H9 (cell line): ENCODE results near the gene DPRX. TPM values are rescaled to one million over a fixed set of nuclear protein-coding genes. Genes with fewer than 3 reads are reported as not detected.
A peak's percentile ranks its signal among the peaks of the same experiment; 100 is the strongest.

Experiments
- DNase-seq: peaks from one replicate; pipeline ENCODE4 v3.0.0-alpha.2; 2017
- H2AFZ ChIP-seq: one replicate; pipeline ENCODE4 v1.6.1; 2013; ENCODE audit warnings: mild to moderate bottlenecking, low read length, control low read depth, moderate library complexity
- H2AK5ac ChIP-seq: 2 replicates; pipeline ENCODE4 v1.6.1; 2013; ENCODE audit warnings: low read length, control low read depth, mixed read lengths; ENCODE audit not compliant: insufficient read length
- H2BK120ac ChIP-seq: one replicate; pipeline ENCODE4 v1.6.1; 2013; ENCODE audit warnings: low read depth, mild to moderate bottlenecking, low read length, control low read depth, inconsistent platforms; ENCODE audit not compliant: poor library complexity, severe bottlenecking
- H2BK12ac ChIP-seq: 2 replicates; pipeline ENCODE4 v1.6.1; 2013; ENCODE audit warnings: low read length, control low read depth, mixed read lengths, low read depth; ENCODE audit not compliant: insufficient read length
- H2BK15ac ChIP-seq: 2 replicates; pipeline ENCODE4 v1.6.1; 2013; ENCODE audit warnings: low read depth, low read length, control low read depth
- H2BK20ac ChIP-seq: one replicate; pipeline ENCODE4 v1.6.1; 2013; ENCODE audit warnings: low read depth, mild to moderate bottlenecking, low read length, control low read depth, inconsistent platforms; ENCODE audit not compliant: poor library complexity, severe bottlenecking
- H2BK5ac ChIP-seq: 2 replicates; pipeline ENCODE4 v1.6.1; 2013; ENCODE audit warnings: low read length, control low read depth, mixed read lengths; ENCODE audit not compliant: insufficient read length
- H3K14ac ChIP-seq: 2 replicates; pipeline ENCODE4 v1.6.1; 2013; ENCODE audit warnings: low read length, control low read depth; ENCODE audit not compliant: insufficient read depth
- H3K18ac ChIP-seq: 2 replicates; pipeline ENCODE4 v1.6.1; 2013; ENCODE audit warnings: low read depth, mild to moderate bottlenecking, mixed read lengths, low read length, control low read depth; ENCODE audit not compliant: insufficient read length
- H3K23ac ChIP-seq: 2 replicates; pipeline ENCODE4 v1.6.1; 2013; ENCODE audit warnings: low read length, control low read depth, mixed read lengths, low read depth; ENCODE audit not compliant: insufficient read length
- H3K23me2 ChIP-seq: 2 replicates; pipeline ENCODE4 v1.6.1; 2013; ENCODE audit warnings: low read depth, mild to moderate bottlenecking, mixed read lengths, low read length, control low read depth; ENCODE audit not compliant: insufficient read length, poor library complexity, severe bottlenecking
- H3K27ac ChIP-seq: 2 replicates; pipeline ENCODE4 v1.5.1; 2013; ENCODE audit warnings: low read length, control low read depth, mixed read lengths, low read depth; ENCODE audit not compliant: insufficient read length
- H3K27me3 ChIP-seq: 2 replicates; pipeline ENCODE4 v1.6.1; 2013; ENCODE audit warnings: low read length, control low read depth, inconsistent platforms; ENCODE audit not compliant: insufficient read depth
- H3K4ac ChIP-seq: 2 replicates; pipeline ENCODE4 v1.6.1; 2013; ENCODE audit warnings: low read depth, mild to moderate bottlenecking, control low read depth, inconsistent platforms, low read length, moderate library complexity
- H3K4me1 ChIP-seq: 2 replicates; pipeline ENCODE4 v1.6.1; 2013; ENCODE audit warnings: low read length, control low read depth, inconsistent platforms; ENCODE audit not compliant: insufficient read depth
- H3K4me2 ChIP-seq: 2 replicates; pipeline ENCODE4 v1.6.1; 2013; ENCODE audit warnings: low read length, control low read depth, mixed read lengths; ENCODE audit not compliant: insufficient read length, insufficient read depth
- H3K56ac ChIP-seq: 2 replicates; pipeline ENCODE4 v1.6.1; 2013; ENCODE audit warnings: low read depth, mild to moderate bottlenecking, mixed read lengths, low read length, control low read depth; ENCODE audit not compliant: insufficient read length
- H3K79me1 ChIP-seq: 2 replicates; pipeline ENCODE4 v1.6.1; 2013; ENCODE audit warnings: low read depth, mild to moderate bottlenecking, moderate library complexity, low read length, control low read depth, inconsistent platforms; ENCODE audit not compliant: insufficient read depth, poor library complexity, severe bottlenecking
- H3K79me2 ChIP-seq: 2 replicates; pipeline ENCODE4 v1.6.1; 2013; ENCODE audit warnings: low read length, control low read depth, inconsistent platforms; ENCODE audit not compliant: insufficient read depth
- H3K9ac ChIP-seq: 2 replicates; pipeline ENCODE4 v1.6.1; 2013; ENCODE audit warnings: low read length, control low read depth, mixed read lengths; ENCODE audit not compliant: insufficient read length; ENCODE audit errors: extremely low read depth
- H3K9me3 ChIP-seq: one replicate; pipeline ENCODE4 v1.6.1; 2013; ENCODE audit warnings: low read depth, low read length, inconsistent platforms; ENCODE audit not compliant: control insufficient read depth
- H3T11ph ChIP-seq: one replicate; pipeline ENCODE4 v1.6.1; 2013; ENCODE audit warnings: mild to moderate bottlenecking, low read length, control low read depth, inconsistent platforms
- H4K20me1 ChIP-seq: one replicate; pipeline ENCODE4 v1.6.1; 2013; ENCODE audit not compliant: control insufficient read depth, insufficient read length, insufficient read depth
- H4K5ac ChIP-seq: 2 replicates; pipeline ENCODE4 v1.6.1; 2013; ENCODE audit warnings: low read depth, mild to moderate bottlenecking, mixed read lengths, low read length, control low read depth; ENCODE audit not compliant: insufficient read length
- H4K8ac ChIP-seq: replicated peaks from 2 replicates; pipeline ENCODE4 v1.6.1; 2013; ENCODE audit warnings: low read length, control low read depth, mixed read lengths, low read depth; ENCODE audit not compliant: insufficient read length
- H4K91ac ChIP-seq: 2 replicates; pipeline ENCODE4 v1.6.1; 2013; ENCODE audit warnings: low read depth, mild to moderate bottlenecking, moderate library complexity, mixed read lengths, low read length, control low read depth; ENCODE audit not compliant: insufficient read length
- H3K27ac Mint-ChIP-seq, 3 experiments: 2 replicates in 2 of 3; 3 replicates in 1 of 3; pipeline ENCODE4 v1.8.0; 2020 to 2021; ENCODE audit warnings: mixed read lengths in 3 of 3, mild to moderate bottlenecking in 1 of 3, moderate library complexity in 1 of 3
- H3K27me3 Mint-ChIP-seq: 2 replicates; pipeline ENCODE4 v1.8.0; 2021; ENCODE audit warnings: low read depth, mild to moderate bottlenecking, moderate library complexity, mixed read lengths
- H3K36me3 Mint-ChIP-seq, 3 experiments: 2 replicates in 2 of 3; 3 replicates in 1 of 3; pipeline ENCODE4 v1.8.0; 2020 to 2021; ENCODE audit warnings: low read depth in 3 of 3, mixed read lengths in 3 of 3; ENCODE audit not compliant: insufficient read depth in 1 of 3
- H3K4me1 Mint-ChIP-seq, 2 experiments: 2 replicates each; pipeline ENCODE4 v1.8.0; 2020; ENCODE audit warnings: mixed read lengths in 2 of 2
- H3K4me3 Mint-ChIP-seq, 2 experiments: 2 replicates in 1 of 2; 3 replicates in 1 of 2; pipeline ENCODE4 v1.8.0; 2020 to 2021; ENCODE audit warnings: mild to moderate bottlenecking in 2 of 2, mixed read lengths in 2 of 2, moderate library complexity in 1 of 2
- H3K9me3 Mint-ChIP-seq, 2 experiments: 2 replicates in 1 of 2; 3 replicates in 1 of 2; pipeline ENCODE4 v1.8.0; 2020; ENCODE audit warnings: mild to moderate bottlenecking in 2 of 2, mixed read lengths in 2 of 2, moderate library complexity in 1 of 2
- WGBS: extraction: QIAGEN DNeasy Blood & Tissue Kit; methylation state at CpG from one replicate; pipeline ENCODE4 v1.1.7; 2013; ENCODE audit warnings: missing lambda C conversion rate, low lambda C conversion rate, mixed read lengths; ENCODE audit not compliant: insufficient read length; ENCODE audit errors: extremely low coverage; 5-methylcytosine and 5-hydroxymethylcytosine counted together
- total RNA-seq: library from RNA; stranded (reverse); gene quantifications from 2 replicates; pipeline ENCODE4 v1.2.1, GENCODE V29; 2021
- TF ChIP-seq, protein P1 (sequence below): fragments of 200-600 bp; sonication (generic); conservative IDR thresholded peaks from 3 replicates; pipeline ENCODE4 v1.8.0; 2021; ENCODE audit warnings: antibody characterized with exemption, mild to moderate bottlenecking

The DPRX gene
- total RNA-seq, 1 experiment from 2014 or later = not detected

DNA sequence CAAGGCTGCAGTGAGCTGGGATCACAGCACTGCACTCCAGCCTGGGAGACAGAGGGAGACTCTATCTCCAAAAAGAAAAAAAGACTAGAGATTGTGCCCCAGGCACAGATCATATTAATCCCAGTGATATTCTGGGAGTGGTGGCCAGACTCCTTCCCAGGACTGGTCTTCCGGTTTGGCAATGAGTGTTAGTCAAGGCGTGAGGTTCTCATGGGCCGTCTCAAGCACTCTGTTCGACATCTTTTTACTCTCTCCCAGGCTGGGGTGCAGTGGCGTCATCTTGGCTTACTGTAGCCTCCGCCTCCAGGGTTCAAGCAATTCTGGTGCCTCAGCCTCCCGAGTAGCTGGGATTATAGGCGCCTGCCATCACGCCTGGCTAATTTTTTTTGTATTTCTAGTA, 5.3 kb upstream of the DPRX start:
- no peak overlapping the region for H3K4me2 ChIP-seq
- no peak overlapping the region for H2BK20ac ChIP-seq
- H3K14ac ChIP-seq = no peak overlapping the region
- no peak overlapping the region for H4K5ac ChIP-seq
- no peak for DNase-seq
- H3K4ac ChIP-seq = no peak overlapping the region
- no peak overlapping the region for H4K8ac ChIP-seq
- Mint-ChIP-seq H3K27me3 (no peaks in the 10 kb centered on the region), H3K4me3 (no peak overlapping the region), H3K9me3 (no peaks in the 10 kb centered on the region), H3K4me1 (peaks cover 9 to 12% of the 10 kb centered on the region in 2 experiments), H3K27ac (peak overlapping the region in 1 of 3 experiments; percentile 59; a peak in 1 of 7 replicates), H3K36me3 (no peaks in the 10 kb centered on the region)
- no peak overlapping the region for H3K18ac ChIP-seq
- H3K9me3 ChIP-seq = no peaks in the 10 kb centered on the region
- H3K79me2 ChIP-seq = no peaks in the 10 kb centered on the region
- H2BK5ac ChIP-seq = no peak overlapping the region
- no peaks in the 10 kb centered on the region for H3K27me3 ChIP-seq
- H3K79me1 ChIP-seq = no peaks in the 10 kb centered on the region
- no peak overlapping the region for H3T11ph ChIP-seq
- no peak overlapping the region for H2BK15ac ChIP-seq
- H3K23me2 ChIP-seq = no peaks in the 10 kb centered on the region
- WGBS = no CpG with 5 or more reads among the region's 9 CpGs
- no peak overlapping the region for H3K9ac ChIP-seq
- H3K27ac ChIP-seq = no peak overlapping the region
- H2AK5ac ChIP-seq = no peak overlapping the region
- H3K56ac ChIP-seq = no peak overlapping the region
- H4K91ac ChIP-seq = no peak overlapping the region
- no peak overlapping the region for H2BK12ac ChIP-seq
- TF ChIP-seq, protein P1, sequence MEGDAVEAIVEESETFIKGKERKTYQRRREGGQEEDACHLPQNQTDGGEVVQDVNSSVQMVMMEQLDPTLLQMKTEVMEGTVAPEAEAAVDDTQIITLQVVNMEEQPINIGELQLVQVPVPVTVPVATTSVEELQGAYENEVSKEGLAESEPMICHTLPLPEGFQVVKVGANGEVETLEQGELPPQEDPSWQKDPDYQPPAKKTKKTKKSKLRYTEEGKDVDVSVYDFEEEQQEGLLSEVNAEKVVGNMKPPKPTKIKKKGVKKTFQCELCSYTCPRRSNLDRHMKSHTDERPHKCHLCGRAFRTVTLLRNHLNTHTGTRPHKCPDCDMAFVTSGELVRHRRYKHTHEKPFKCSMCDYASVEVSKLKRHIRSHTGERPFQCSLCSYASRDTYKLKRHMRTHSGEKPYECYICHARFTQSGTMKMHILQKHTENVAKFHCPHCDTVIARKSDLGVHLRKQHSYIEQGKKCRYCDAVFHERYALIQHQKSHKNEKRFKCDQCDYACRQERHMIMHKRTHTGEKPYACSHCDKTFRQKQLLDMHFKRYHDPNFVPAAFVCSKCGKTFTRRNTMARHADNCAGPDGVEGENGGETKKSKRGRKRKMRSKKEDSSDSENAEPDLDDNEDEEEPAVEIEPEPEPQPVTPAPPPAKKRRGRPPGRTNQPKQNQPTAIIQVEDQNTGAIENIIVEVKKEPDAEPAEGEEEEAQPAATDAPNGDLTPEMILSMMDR = no peak
- no peak overlapping the region for H3K23ac ChIP-seq
- H3K4me1 ChIP-seq = no peaks in the 10 kb centered on the region
- H2AFZ ChIP-seq = no peak overlapping the region
- no peaks in the 10 kb centered on the region for H4K20me1 ChIP-seq
- no peak overlapping the region for H2BK120ac ChIP-seq
